GM12878 (cell line): ENCODE measurements around the gene A2ML1. TPM values are rescaled to one million over a fixed set of nuclear protein-coding genes. Genes with fewer than 3 reads are reported as not detected.
A peak's percentile ranks its signal among the peaks of the same experiment; 100 is the strongest.

ENCODE experiments used
- YY1 ChIP-seq: IDR thresholded peaks from 2 replicates; pipeline ENCODE4 v1.6.1; 2011; ENCODE audit warnings: low read depth, mild to moderate bottlenecking, low read length
- polyA plus RNA-seq, 11 experiments: library from polyadenylated mRNA; depleted of rRNA in 4 of 11; unstranded in 6 of 11; stranded (reverse) in 5 of 11; fragments of >200 nt; fragmentation: Nextera tagmentation in 4 of 11; fragmentation: Illumina TruSeq in 1 of 11; extraction: Ambion mirVana in 4 of 11; extraction: Trizol in 1 of 11; gene quantifications; 1 replicate in 1 of 11; 2 replicates in 10 of 11; pipeline versions ENCODE4 v1.2.1 to v1.2.3, GENCODE V29; 2011 to 2016; ENCODE audit warnings: inconsistent platforms in 2 of 11, missing spikeins in 2 of 11, low read depth in 1 of 11
- total RNA-seq, 4 experiments: library from RNA; depleted of rRNA in 3 of 4; stranded (reverse); fragments of >200 nt in 3 of 4; fragmentation: Illumina TruSeq in 1 of 4; extraction: Trizol in 1 of 4; gene quantifications; 2 replicates each; pipeline versions ENCODE4 v1.2.1 to v1.2.3, GENCODE V29; 2013 to 2021
- TF ChIP-seq, protein P1 (sequence below), 3 experiments: IDR thresholded peaks in 2 of 3; conservative IDR thresholded peaks in 1 of 3; 2 replicates each; pipeline ENCODE4 v1.5.1; 2011; ENCODE audit warnings: low read depth in 3 of 3, low read length in 3 of 3, mild to moderate bottlenecking in 3 of 3, control low read depth in 2 of 3, moderate library complexity in 2 of 3, inconsistent platforms in 1 of 3, mixed read lengths in 1 of 3; ENCODE audit not compliant: control insufficient read depth in 2 of 3, insufficient read depth in 1 of 3; ENCODE audit errors: extremely low read depth in 1 of 3
- TF ChIP-seq, protein P2 (sequence below): fragments of 450-650 bp; IDR thresholded peaks from 2 replicates; pipeline ENCODE4 v1.6.1; 2018; ENCODE audit warnings: mild to moderate bottlenecking, low read depth, moderate library complexity; ENCODE audit not compliant: partially characterized antibody
- TF ChIP-seq, protein P3 (sequence below): fragments of 450-650 bp; IDR thresholded peaks from 2 replicates; pipeline ENCODE4 v1.6.1; 2017; ENCODE audit warnings: mild to moderate bottlenecking, low read depth, inconsistent platforms; ENCODE audit not compliant: poor library complexity, severe bottlenecking

A2ML1 gene
- total and polyA plus RNA-seq, 10 of the 15 experiments (the other 5 are each of a cell fraction or from before 2014, with no cell fraction given) = not detected

DNA sequence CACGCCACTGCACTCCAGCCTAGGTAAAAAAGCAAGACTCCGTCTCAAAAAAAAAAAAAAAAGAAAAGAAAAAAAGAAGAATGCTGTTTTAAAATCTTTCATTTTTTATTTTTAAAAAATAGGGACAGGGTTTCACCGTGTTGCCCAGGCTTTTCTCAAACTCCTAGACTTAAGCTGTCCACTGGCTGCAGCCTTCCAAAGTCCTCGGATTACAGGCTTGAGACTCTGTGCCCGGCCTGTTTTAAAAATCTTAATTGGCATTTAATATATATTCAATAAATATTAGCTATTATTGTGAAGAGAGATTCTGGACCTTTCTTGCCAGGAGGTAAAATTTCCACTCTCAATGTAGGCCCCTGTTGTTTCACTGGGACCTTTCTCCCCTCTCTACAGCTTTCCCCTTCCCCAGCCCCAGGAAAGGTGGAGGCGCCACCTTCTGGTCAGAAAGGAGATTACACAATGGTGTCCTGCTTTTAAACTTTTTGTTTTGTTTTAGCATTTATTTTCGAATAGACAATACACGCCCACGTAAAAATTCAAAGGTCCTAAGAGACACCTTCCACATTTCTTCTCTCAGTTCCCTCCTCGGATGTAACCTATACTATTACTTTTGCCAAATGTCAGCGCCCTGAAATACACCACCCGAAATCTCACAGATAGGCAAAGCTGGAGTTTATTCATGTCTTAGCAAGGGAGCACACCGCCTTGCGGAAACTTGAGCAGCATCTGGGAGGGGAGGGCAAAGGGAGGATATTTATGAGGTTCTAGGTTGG is 68.1 kb downstream of the A2ML1 start (continued):
- TF ChIP-seq, protein P1, sequence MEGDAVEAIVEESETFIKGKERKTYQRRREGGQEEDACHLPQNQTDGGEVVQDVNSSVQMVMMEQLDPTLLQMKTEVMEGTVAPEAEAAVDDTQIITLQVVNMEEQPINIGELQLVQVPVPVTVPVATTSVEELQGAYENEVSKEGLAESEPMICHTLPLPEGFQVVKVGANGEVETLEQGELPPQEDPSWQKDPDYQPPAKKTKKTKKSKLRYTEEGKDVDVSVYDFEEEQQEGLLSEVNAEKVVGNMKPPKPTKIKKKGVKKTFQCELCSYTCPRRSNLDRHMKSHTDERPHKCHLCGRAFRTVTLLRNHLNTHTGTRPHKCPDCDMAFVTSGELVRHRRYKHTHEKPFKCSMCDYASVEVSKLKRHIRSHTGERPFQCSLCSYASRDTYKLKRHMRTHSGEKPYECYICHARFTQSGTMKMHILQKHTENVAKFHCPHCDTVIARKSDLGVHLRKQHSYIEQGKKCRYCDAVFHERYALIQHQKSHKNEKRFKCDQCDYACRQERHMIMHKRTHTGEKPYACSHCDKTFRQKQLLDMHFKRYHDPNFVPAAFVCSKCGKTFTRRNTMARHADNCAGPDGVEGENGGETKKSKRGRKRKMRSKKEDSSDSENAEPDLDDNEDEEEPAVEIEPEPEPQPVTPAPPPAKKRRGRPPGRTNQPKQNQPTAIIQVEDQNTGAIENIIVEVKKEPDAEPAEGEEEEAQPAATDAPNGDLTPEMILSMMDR (IDR thresholded peaks at IDR 0.05 in 2 of 3, conservative IDR thresholded peaks at IDR 0.05 in 1 of 3; ENCODE audit: control insufficient read depth in 2 of 3, extremely low read depth in 1 of 3, insufficient read depth in 1 of 3, low read depth in 3 of 3, low read length in 3 of 3) = peak; percentile 80 to 85 (median 82)
- TF ChIP-seq, protein P2, sequence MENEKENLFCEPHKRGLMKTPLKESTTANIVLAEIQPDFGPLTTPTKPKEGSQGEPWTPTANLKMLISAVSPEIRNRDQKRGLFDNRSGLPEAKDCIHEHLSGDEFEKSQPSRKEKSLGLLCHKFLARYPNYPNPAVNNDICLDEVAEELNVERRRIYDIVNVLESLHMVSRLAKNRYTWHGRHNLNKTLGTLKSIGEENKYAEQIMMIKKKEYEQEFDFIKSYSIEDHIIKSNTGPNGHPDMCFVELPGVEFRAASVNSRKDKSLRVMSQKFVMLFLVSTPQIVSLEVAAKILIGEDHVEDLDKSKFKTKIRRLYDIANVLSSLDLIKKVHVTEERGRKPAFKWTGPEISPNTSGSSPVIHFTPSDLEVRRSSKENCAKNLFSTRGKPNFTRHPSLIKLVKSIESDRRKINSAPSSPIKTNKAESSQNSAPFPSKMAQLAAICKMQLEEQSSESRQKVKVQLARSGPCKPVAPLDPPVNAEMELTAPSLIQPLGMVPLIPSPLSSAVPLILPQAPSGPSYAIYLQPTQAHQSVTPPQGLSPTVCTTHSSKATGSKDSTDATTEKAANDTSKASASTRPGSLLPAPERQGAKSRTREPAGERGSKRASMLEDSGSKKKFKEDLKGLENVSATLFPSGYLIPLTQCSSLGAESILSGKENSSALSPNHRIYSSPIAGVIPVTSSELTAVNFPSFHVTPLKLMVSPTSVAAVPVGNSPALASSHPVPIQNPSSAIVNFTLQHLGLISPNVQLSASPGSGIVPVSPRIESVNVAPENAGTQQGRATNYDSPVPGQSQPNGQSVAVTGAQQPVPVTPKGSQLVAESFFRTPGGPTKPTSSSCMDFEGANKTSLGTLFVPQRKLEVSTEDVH = no peak
- TF ChIP-seq, protein P3, sequence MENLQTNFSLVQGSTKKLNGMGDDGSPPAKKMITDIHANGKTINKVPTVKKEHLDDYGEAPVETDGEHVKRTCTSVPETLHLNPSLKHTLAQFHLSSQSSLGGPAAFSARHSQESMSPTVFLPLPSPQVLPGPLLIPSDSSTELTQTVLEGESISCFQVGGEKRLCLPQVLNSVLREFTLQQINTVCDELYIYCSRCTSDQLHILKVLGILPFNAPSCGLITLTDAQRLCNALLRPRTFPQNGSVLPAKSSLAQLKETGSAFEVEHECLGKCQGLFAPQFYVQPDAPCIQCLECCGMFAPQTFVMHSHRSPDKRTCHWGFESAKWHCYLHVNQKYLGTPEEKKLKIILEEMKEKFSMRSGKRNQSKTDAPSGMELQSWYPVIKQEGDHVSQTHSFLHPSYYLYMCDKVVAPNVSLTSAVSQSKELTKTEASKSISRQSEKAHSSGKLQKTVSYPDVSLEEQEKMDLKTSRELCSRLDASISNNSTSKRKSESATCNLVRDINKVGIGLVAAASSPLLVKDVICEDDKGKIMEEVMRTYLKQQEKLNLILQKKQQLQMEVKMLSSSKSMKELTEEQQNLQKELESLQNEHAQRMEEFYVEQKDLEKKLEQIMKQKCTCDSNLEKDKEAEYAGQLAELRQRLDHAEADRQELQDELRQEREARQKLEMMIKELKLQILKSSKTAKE = peak; percentile 43
- TF ChIP-seq YY1 = peak; percentile 69
